Fibroblast of lung (primary cell): ENCODE measurements around the gene MEIS2. TPM values are rescaled to one million over a fixed set of nuclear protein-coding genes. Genes with fewer than 3 reads are reported as not detected.

Experiments used
- DNase-seq, 2 donors: peaks; one replicate each; pipeline versions ENCODE4 v3.0.0 to v3.0.0-alpha.2; 2010; ENCODE audit warnings: low read depth in 2 of 2
- H2AFZ ChIP-seq: 2 replicates; pipeline ENCODE4 v1.5.1; 2012; ENCODE audit warnings: low read length, control low read depth, inconsistent platforms
- H3K27ac ChIP-seq: 2 replicates; pipeline ENCODE4 v1.5.1; 2011; ENCODE audit warnings: low read length, control low read depth; ENCODE audit not compliant: insufficient read depth
- H3K27me3 ChIP-seq: 2 replicates; pipeline ENCODE4 v1.5.1; 2011; ENCODE audit warnings: mild to moderate bottlenecking, low read length; ENCODE audit not compliant: control insufficient read depth, insufficient read depth
- H3K36me3 ChIP-seq: 2 replicates; pipeline ENCODE4 v1.5.1; 2011; ENCODE audit warnings: low read length; ENCODE audit not compliant: control insufficient read depth, insufficient read depth
- H3K4me1 ChIP-seq: 2 replicates; pipeline ENCODE4 v1.5.1; 2011; ENCODE audit warnings: low read length; ENCODE audit not compliant: control insufficient read depth, insufficient read depth; ENCODE audit errors: extremely low read depth
- H3K4me2 ChIP-seq: 2 replicates; pipeline ENCODE4 v1.5.1; 2011; ENCODE audit warnings: low read length, control low read depth; ENCODE audit not compliant: insufficient read depth; ENCODE audit errors: extremely low read depth
- H3K4me3 ChIP-seq, 4 experiments: fragments of 200-600 bp in 1 of 4; sonication (generic) in 1 of 4; replicated peaks in 1 of 4; 2 replicates each; pipeline ENCODE4 v1.5.1; 2011 to 2016; ENCODE audit warnings: low read length in 4 of 4, low read depth in 3 of 4, mild to moderate bottlenecking in 3 of 4, control low read depth in 2 of 4, inconsistent platforms in 1 of 4, mixed read lengths in 1 of 4; ENCODE audit not compliant: insufficient read depth in 1 of 4; ENCODE audit errors: control extremely low read depth in 1 of 4
- H3K79me2 ChIP-seq: 2 replicates; pipeline ENCODE4 v1.5.1; 2012; ENCODE audit warnings: mild to moderate bottlenecking, low read length, inconsistent platforms; ENCODE audit not compliant: control insufficient read depth, insufficient read depth
- H3K9ac ChIP-seq: 2 replicates; pipeline ENCODE4 v1.5.1; 2011; ENCODE audit warnings: mild to moderate bottlenecking, low read length, control low read depth; ENCODE audit not compliant: insufficient read depth
- H3K9me3 ChIP-seq: 2 replicates; pipeline ENCODE4 v1.5.1; 2012; ENCODE audit warnings: low read depth, low read length; ENCODE audit not compliant: control insufficient read depth, insufficient read depth
- H4K20me1 ChIP-seq: 2 replicates; pipeline ENCODE4 v1.5.1; 2011; ENCODE audit warnings: low read length; ENCODE audit not compliant: control insufficient read depth, insufficient read depth; ENCODE audit errors: extremely low read depth
- EZH2 ChIP-seq: IDR thresholded peaks from 2 replicates; pipeline ENCODE4 v1.5.1; 2012; ENCODE audit warnings: low read length, control low read depth, mild to moderate bottlenecking; ENCODE audit errors: missing control alignments
- polyA plus RNA-seq, 2 donors: library from polyadenylated mRNA; depleted of rRNA in 1 of 2; stranded (reverse) in 1 of 2; unstranded in 1 of 2; fragments of >200 nt; gene quantifications; 2 replicates each; pipeline ENCODE4 v1.2.1, GENCODE V29; 2011 to 2012; ENCODE audit warnings: missing spikeins in 1 of 2
- total RNA-seq: library from RNA; depleted of rRNA; stranded (reverse); fragments of >200 nt; gene quantifications from 2 replicates; pipeline ENCODE4 v1.2.1, GENCODE V29; 2014
- TF ChIP-seq, protein P1 (sequence below), 2 donors: IDR thresholded peaks in 1 of 2; conservative IDR thresholded peaks in 1 of 2; 1 replicate in 1 of 2; 2 replicates in 1 of 2; pipeline ENCODE4 v1.5.1; 2011 to 2012; ENCODE audit warnings: low read length in 2 of 2, control low read depth in 1 of 2, inconsistent platforms in 1 of 2, low read depth in 1 of 2, mild to moderate bottlenecking in 1 of 2

MEIS2 gene
- total and polyA plus RNA-seq, 2 donors (not counting 1 experiment from before 2014, with no cell fraction given): 31.0 to 37.1 TPM

DNA sequence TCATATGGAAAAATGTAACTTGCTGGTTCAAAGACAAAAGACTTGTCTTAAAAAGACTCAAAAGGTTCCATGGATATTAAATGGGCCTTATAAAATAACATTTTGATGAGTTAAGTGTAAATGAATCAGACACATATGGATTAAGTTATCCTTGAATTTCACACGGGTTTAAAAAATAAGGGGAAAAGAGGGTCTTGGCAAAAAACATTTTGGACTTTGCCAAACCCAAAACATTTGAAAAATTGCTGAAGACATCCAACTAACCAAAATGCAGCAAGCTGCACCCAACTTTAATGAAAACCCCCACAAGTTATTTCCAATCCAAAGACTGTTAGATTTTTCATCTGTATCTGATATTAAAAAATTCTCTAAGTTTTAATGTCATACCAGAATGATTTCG is 200.7 kb downstream of the MEIS2 start:
- H3K9ac ChIP-seq: no peak overlapping the region
- no peaks in the 10 kb centered on the region for H3K36me3 ChIP-seq
- H3K4me1 ChIP-seq: no peaks in the 10 kb centered on the region
- H3K27ac ChIP-seq: no peak overlapping the region
- no peak overlapping the region for H3K4me2 ChIP-seq
- no peak overlapping the region for H3K4me3 ChIP-seq
- no peak overlapping the region for H2AFZ ChIP-seq
- no peaks in the 10 kb centered on the region for H3K9me3 ChIP-seq
- no peaks in the 10 kb centered on the region for H3K27me3 ChIP-seq
- no peaks in the 10 kb centered on the region for H4K20me1 ChIP-seq
- peak in 1 of 2 donors; percentile 42 for DNase-seq
- TF ChIP-seq EZH2: no peak
- H3K79me2 ChIP-seq: no peaks in the 10 kb centered on the region

DNA sequence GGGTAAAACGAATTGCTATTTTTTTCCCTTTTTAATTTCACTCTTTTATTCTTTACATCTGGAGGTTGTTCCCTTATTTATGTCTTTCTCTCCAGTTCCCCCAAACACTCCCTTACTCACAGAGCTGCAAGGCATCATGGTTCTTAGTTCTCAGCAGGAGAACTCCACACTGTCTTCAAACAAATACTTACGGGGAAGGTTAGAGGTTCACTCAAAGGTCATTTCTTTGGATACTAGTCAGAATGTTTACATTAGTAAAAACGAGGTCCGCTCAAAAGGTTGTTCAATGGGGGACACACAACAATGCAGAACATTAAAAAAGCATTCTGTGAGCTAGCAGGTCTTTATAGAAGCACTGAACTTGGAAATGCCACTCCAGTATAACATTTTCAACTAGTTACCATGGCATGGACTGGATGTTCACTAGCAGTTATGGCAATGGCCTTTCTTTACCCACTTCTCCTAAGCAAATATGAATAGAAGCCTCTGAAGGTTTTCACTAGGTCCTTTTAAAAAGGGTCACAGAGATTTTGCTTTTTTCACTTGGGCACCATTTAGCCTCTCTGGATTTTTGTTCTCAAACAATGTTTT is 201.7 kb downstream of the MEIS2 start:
- H3K9me3 ChIP-seq: no peaks in the 10 kb centered on the region
- no peaks in the 10 kb centered on the region for H3K4me1 ChIP-seq
- no peaks in the 10 kb centered on the region for H3K27me3 ChIP-seq
- H2AFZ ChIP-seq: no peak overlapping the region
- no peak overlapping the region for H3K4me2 ChIP-seq
- H4K20me1 ChIP-seq: no peaks in the 10 kb centered on the region
- H3K36me3 ChIP-seq: no peaks in the 10 kb centered on the region
- H3K9ac ChIP-seq: no peak overlapping the region
- TF ChIP-seq, protein P1, sequence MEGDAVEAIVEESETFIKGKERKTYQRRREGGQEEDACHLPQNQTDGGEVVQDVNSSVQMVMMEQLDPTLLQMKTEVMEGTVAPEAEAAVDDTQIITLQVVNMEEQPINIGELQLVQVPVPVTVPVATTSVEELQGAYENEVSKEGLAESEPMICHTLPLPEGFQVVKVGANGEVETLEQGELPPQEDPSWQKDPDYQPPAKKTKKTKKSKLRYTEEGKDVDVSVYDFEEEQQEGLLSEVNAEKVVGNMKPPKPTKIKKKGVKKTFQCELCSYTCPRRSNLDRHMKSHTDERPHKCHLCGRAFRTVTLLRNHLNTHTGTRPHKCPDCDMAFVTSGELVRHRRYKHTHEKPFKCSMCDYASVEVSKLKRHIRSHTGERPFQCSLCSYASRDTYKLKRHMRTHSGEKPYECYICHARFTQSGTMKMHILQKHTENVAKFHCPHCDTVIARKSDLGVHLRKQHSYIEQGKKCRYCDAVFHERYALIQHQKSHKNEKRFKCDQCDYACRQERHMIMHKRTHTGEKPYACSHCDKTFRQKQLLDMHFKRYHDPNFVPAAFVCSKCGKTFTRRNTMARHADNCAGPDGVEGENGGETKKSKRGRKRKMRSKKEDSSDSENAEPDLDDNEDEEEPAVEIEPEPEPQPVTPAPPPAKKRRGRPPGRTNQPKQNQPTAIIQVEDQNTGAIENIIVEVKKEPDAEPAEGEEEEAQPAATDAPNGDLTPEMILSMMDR (conservative IDR thresholded peaks at IDR 0.05 in 1 of 2, IDR thresholded peaks at IDR 0.05 in 1 of 2; ENCODE audit: low read depth in 1 of 2, low read length in 2 of 2): no peak
- TF ChIP-seq EZH2: no peak
- DNase-seq: no peak
- no peak overlapping the region for H3K4me3 ChIP-seq
- H3K79me2 ChIP-seq: no peaks in the 10 kb centered on the region
- no peak overlapping the region for H3K27ac ChIP-seq

DNA sequence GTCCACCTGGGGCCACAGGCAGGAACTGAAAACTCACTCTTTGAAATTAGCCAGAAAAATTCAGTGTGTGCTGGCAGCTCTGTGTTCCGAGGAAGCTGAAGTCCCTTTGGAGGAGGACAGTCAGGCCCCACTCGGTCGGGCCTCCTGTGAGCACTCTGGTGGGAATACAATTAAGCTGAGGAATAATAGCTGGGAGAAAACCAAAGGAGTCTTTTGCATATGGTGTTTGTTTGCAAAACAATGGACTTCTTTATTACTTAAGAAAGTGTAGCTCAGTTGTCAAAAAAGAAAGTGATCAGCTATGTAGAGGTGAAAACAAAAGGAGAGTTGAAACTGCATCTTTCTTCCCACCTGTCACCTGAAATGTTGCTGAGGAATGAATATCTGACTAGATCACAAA is 202.5 kb downstream of the MEIS2 start:
- Histone ChIP-seq H3K27me3 (no peaks in the 10 kb centered on the region), H3K4me2 (no peak overlapping the region), H3K9ac (no peak overlapping the region), H3K36me3 (no peaks in the 10 kb centered on the region), H3K4me3 (no peak overlapping the region), H3K9me3 (no peaks in the 10 kb centered on the region), H3K27ac (no peak overlapping the region), H3K4me1 (no peaks in the 10 kb centered on the region), H2AFZ (no peak overlapping the region), H3K79me2 (no peaks in the 10 kb centered on the region), H4K20me1 (no peaks in the 10 kb centered on the region)
- TF ChIP-seq, protein P1 (conservative IDR thresholded peaks at IDR 0.05 in 1 of 2, IDR thresholded peaks at IDR 0.05 in 1 of 2; ENCODE audit: low read depth in 1 of 2, low read length in 2 of 2): no peak
- no peak for TF ChIP-seq EZH2
- no peak for DNase-seq
